GM18517 (cell line): ENCODE data around the gene TFF3.

ENCODE experiments used
- ATAC-seq: cut with Tn5 transposase; IDR thresholded peaks from one replicate; pipeline ENCODE4 v1.9.1; 2021; ENCODE audit warnings: mild to moderate bottlenecking, moderate library complexity; ENCODE audit not compliant: unreplicated experiment

TFF3 gene

GRCh38 chr21:42272984-42273600 lies 42.1 kb downstream of the TFF3 start:
- ATAC-seq, result no peak

DNA sequence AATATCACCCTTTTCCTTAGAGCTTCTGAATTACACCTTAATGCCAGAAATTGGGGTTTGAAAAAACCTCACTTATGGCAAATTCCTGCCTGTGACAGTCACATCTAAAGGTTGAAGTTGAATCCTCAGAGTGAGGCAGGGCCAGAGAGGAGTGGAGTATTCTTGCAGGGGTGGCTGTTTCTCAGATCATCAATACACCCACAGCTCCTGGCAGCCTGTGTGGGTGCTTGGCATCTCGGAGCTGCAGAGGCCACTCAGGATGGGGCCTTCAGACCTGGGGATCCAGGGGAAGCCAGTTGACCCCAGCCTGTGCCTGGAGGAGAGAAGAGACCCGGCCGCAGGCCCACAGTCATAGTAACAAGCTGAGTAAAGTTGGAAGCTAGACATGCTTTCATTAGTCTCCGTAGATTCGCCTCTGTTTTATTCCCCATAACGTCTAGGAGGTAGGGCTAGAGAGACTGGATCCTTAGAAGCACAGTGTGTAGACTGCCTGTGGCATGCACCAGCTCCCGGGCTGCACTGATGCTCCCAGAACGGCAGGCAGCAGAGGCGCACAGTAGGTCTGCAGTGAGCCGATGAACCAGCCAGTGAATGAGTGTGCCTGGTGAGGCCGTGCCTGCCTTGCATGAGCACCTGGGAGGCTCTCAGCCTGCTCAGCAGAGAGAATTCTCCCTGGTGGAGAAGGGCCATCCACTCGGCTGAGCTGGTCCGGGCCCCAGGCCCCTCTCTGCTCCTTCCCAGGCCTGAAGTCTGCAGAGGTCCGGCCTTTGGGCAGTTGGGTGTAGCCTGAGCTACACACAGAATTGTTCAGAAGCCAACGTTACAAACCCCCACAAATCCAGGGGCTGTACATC lies 42.9 kb downstream of the TFF3 start:
- ATAC-seq, result no peak

DNA sequence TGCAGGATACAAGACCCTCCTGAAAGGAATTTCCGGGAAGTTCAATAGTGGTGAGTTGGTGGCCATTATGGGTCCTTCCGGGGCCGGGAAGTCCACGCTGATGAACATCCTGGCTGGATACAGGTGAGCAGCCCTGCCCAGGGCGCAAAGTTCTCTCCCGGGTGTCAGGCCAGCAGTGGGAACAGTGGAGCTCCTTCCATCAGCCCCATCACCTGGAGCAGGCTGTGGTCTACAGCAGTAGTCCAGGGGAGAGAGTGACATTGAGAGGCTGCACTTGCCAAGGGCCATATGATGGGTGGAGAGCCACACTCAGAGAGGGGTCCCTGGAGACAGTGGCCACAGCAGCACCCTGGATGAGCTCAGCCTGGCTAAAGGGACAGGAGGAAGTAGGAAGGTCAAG lies 44.1 kb downstream of the TFF3 start:
- ATAC-seq, result no peak

GRCh38 chr21:42269386-42269785 lies 45.8 kb downstream of the TFF3 start:
- ATAC-seq, result no peak

GRCh38 chr21:42266971-42267556 lies 48.1 kb downstream of the TFF3 start:
- no peak for ATAC-seq

DNA sequence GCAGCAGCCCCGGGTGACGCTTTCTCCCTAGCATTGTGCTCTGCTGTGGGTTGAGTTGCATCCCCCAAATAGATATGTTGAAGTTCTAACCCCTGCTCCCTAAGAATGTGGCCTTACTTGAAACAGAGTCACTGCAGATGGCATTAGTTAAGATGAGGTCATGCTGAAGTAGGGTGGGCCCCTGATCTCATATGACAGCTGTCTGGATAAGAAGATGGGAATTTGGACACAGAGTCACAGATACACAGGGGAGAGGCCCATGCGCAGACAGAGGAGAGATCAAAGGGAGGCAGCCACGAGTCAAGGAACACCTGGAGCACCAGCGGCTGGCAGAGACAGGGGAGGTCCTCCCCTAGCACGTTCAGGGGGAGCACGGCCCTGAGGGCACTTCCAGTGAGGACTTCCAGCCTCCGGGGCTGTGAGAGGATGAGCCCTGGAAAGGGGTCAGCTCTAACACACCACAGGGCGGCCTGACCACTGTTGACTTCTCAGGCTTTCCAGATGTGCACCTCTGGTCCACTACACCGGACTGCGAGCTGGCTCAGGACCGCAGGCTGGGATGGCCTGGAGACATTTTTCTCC lies 49.9 kb downstream of the TFF3 start:
- ATAC-seq, result no peak

DNA sequence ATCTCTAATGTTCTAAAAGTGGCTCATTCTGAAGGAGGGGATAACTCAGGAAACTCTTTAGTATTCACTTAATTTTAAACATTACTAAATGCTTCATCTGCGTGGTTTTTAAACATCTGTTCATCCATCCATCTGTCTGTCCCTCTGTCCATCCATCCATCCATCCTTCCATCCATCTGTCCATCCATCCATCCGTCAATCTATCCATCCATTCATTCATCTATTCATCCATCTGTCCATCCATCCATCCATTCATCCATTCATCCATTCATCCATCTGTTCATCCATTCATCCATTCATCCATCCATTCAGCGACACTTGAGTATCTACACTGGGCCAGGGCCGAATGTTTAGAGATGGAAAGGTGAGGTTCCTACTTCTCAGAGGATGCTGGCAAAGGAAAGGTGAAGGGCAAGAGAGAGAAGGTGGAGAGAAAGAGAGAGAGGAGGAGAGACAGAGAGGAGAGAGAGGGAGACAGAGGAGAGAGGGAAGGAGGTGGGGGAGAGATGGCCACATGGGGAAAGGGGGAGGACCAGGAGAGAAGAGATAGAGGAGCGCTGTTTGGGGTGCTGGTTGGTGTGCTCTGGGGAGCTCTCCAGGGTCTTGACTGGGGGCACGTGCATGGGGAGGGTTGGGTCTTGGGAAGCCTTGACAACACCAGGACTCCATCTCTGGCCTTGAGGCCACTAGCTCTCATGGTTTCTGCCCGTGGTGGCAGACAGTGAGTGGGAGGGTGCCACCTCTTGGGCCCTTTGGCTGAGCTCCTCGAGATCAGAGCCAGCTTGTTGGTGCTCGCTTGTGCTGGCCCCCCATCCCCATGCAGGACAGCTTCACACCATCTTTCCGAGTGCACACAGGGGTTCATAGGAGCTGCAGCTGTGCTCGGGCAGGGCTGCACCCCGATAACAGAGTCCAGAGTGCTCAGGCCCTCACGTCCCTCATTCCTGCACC lies 50.7 kb downstream of the TFF3 start:
- no peak for ATAC-seq

DNA sequence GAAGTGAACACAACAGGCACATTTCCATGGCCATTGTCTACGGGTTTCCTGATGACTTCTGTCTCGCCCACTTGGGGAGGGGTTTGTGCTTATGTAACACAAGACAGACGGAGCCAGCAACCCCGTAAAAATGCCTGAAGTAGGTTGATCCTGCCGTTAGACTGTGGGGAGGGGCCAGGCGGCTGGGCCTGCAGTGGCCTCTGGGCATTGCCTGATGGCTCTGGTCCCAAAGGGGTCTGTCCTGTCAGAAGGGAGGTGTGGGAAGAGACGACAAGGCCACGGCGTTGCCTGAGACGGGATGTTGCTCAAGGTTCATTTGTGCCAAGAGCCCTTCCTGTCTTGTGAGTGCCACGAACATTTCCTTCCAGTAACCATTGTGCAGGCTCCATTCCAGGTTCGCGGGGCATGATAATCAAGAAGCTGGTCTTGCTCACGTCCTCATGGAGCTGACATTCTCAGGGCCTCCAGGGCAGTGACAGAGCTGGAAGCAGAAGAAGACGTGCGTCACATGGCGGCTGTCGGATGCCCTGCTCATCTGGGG lies 51.5 kb downstream of the TFF3 start:
- no peak for ATAC-seq

DNA sequence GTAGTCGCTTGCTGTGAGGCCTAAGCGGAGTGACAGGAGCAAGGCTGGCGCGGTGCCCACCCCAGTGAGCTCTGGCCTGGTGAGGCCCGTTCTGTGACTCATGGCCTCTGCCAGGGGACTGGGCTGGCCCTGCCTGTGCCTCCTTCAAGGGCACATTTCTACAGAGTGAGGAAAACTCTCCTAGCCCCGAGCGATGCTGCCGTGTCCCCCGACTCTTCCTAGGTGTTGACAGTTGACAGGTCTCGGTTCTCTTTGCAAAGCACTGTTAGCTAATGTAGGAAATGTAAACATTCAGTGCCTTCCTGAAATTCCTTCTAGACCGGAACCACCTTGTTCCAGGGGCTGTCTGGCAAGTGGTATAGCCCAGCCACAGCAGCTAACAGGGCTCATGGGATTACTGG lies 52.4 kb downstream of the TFF3 start:
- ATAC-seq, result no peak

DNA sequence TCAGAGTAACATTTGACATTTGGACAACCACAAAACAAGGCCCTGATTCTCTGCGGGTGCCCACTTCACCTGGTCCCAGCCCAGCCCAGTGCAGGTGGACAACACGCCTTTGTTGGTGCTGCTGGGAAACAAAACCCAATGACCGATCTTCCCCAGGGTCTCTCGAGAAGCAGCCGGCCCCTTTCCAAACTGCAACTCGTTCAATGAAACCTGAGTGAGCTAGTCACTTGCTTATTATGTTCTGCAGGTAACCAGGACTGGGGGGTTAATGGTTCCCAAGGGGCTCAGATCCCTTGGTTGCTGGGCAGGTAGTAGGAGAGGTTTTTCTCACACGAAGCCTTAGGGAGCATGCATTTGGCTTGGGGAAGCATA lies 53.4 kb downstream of the TFF3 start:
- no peak for ATAC-seq
